ENCODE data around the gene TMEM59L.

DNA sequence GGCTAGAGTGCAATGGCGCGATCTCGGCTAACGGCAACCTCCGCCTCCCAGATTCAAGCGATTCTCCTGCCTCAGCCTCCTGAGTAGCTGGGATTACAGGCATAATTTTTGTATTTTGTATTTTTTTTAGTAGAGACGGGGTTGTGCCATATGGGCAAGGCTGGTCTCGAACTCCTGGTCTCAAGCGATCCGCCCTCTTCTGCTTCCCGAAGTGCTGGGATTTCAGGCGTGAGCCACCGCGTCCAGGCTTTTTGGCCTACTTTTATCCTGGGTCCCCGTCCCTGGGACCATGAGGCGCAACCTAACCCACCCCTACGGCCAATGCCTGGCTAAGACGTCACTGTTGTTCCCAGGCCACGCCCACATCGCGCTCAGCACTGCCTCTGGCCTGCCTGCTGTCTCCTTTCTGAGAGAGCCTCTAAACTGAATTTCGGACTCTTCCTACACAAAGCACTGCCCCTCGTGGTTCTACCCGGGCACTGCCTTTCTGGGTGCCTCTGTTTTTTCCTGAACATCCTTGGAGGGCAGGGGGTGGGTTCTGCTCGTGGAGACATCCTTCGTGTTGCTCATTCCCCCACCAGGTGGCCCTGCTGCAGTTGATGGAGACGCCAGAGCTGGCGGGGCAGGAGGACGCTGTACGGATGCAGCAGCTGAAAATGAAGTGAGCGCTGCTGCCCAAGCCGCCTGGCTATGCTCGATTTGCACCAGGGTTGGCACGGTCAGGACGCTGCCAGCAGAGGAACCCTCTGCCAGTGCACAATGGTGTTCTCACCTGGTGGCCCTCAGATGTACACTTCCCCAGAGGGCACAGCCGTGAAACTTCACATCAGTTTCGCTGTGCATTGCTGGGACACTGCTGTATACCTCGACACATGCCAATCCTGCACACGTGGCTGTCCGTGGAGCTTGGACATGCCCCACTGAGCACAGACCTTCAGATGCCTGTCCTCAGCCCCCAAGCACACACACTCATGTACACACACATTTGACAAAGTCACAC lies 22.1 kb upstream of the TMEM59L start:
- TF ChIP-seq, protein P1, sequence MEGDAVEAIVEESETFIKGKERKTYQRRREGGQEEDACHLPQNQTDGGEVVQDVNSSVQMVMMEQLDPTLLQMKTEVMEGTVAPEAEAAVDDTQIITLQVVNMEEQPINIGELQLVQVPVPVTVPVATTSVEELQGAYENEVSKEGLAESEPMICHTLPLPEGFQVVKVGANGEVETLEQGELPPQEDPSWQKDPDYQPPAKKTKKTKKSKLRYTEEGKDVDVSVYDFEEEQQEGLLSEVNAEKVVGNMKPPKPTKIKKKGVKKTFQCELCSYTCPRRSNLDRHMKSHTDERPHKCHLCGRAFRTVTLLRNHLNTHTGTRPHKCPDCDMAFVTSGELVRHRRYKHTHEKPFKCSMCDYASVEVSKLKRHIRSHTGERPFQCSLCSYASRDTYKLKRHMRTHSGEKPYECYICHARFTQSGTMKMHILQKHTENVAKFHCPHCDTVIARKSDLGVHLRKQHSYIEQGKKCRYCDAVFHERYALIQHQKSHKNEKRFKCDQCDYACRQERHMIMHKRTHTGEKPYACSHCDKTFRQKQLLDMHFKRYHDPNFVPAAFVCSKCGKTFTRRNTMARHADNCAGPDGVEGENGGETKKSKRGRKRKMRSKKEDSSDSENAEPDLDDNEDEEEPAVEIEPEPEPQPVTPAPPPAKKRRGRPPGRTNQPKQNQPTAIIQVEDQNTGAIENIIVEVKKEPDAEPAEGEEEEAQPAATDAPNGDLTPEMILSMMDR (IDR thresholded peaks at IDR 0.05; ENCODE audit: insufficient read depth, low read depth, low read length): peak; percentile 45
- no peak for TF ChIP-seq EZH2 (IDR thresholded peaks at IDR 0.05; ENCODE audit: insufficient read depth, low read length)
